Body of pancreas (tissue), 4 donors: ENCODE data around the gene SLC66A3. TPM values are rescaled to one million over a fixed set of nuclear protein-coding genes. Genes with fewer than 3 reads are reported as not detected.

Source experiments
- ATAC-seq: fragments of 150-250 bp; one replicate; pipeline ENCODE4 v1.9.1; 2016
- DNase-seq, 4 donors: peaks; one replicate each; pipeline ENCODE4 v3.0.0-alpha.2; 2019
- H3K27ac ChIP-seq, 4 donors: fragments of 200-600 bp; sonication (generic); 1 replicate in 3 of 4; 2 replicates in 1 of 4; pipeline versions ENCODE4 v1.5.1 to v1.6.1; 2016 to 2019; ENCODE audit warnings: mild to moderate bottlenecking in 1 of 4, mixed read lengths in 1 of 4, moderate library complexity in 1 of 4
- H3K27me3 ChIP-seq, 2 donors: fragments of 200-600 bp; sonication (generic); one replicate each; pipeline ENCODE4 v1.6.0; 2016; ENCODE audit warnings: mild to moderate bottlenecking in 1 of 2
- H3K36me3 ChIP-seq, 2 donors: fragments of 200-600 bp; sonication (generic); replicated peaks in 1 of 2; 2 replicates each; pipeline ENCODE4 v1.5.1; 2016; ENCODE audit warnings: low read depth in 2 of 2; ENCODE audit not compliant: insufficient read depth in 1 of 2
- H3K4me1 ChIP-seq: fragments of 200-600 bp; sonication (generic); one replicate; pipeline ENCODE4 v1.6.0; 2016
- H3K4me3 ChIP-seq, 2 donors: fragments of 200-600 bp; sonication (generic); 1 replicate in 1 of 2; 2 replicates in 1 of 2; pipeline ENCODE4 v1.5.1; 2016 to 2019
- H3K9me3 ChIP-seq, 3 donors: fragments of 200-600 bp; sonication (generic); 1 replicate in 2 of 3; 2 replicates in 1 of 3; pipeline ENCODE4 v1.5.1; 2016
- CTCF ChIP-seq, 7 experiments: fragments of 450-650 bp in 4 of 7; fragments of 200-600 bp in 3 of 7; sonication (generic) in 3 of 7; IDR thresholded peaks; one replicate each; pipeline ENCODE4 v1.5.1; 2016 to 2019; ENCODE audit warnings: antibody characterized with exemption in 7 of 7
- POLR2A ChIP-seq, 3 donors: fragments of 450-650 bp; IDR thresholded peaks; one replicate each; pipeline ENCODE4 v1.6.1; 2016; ENCODE audit warnings: antibody characterized with exemption in 3 of 3, mild to moderate bottlenecking in 2 of 3
- WGBS, 2 donors: methylation state at CpG; one replicate each; pipeline ENCODE4 v1.1.5; 2017; 5-methylcytosine and 5-hydroxymethylcytosine counted together
- intact Hi-C: fragments of 100-400 bp; cut with DNase I; formaldehyde crosslinking; loops from one replicate; pipeline ENCODE4 v1.15.1; 2023
- total RNA-seq, 2 donors: library from RNA; depleted of rRNA; stranded (reverse); fragments of >200 nt; gene quantifications; one replicate each; pipeline ENCODE4 v1.1.0, GENCODE V29; 2016

SLC66A3 gene
- total RNA-seq, 2 donors from 2014 or later: 28.0 to 38.2 TPM

- ATAC-seq: no peak
- Histone ChIP-seq H3K9me3 (no peaks in the 10 kb centered on the region), H3K4me3 (no peak overlapping the region), H3K36me3 (no peaks in the 10 kb centered on the region), H3K27ac (no peak overlapping the region), H3K4me1 (peaks cover 8% of the 10 kb centered on the region), H3K27me3 (no peaks in the 10 kb centered on the region)
- no peak for DNase-seq
- intact Hi-C loops: no loop called here
- TF ChIP-seq POLR2A (IDR thresholded peaks at IDR 0.05) (no peak), CTCF (IDR thresholded peaks at IDR 0.05) (no peak)
- WGBS, 2 donors: 33 to 92% methylated on average over 3 of the region's 3 CpGs
Observed at GRCh38 chr2:11147263-11147662, 8.0 kb upstream of the SLC66A3 start.

DNA sequence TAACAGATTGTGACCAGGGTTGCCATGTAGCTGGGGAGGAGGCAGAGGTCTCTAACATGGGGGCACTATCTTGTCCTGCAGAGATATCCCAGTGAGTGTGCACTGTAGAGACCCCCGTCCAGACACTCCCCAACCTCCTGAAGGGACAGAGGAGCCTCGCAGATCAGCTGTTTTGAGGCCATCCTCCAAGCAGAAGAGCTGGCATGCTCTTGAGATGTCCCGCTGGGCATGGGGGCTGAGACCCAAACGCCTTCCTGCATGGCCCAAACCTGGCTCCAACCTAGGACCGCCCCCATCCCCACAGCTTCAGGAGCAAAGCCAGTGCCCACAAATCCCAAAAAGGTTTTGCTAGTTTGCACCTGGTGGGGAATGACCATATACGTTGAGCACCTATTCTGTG is 2.7 kb upstream of the SLC66A3 start:
- TF ChIP-seq POLR2A (IDR thresholded peaks at IDR 0.05): no peak
- TF ChIP-seq CTCF (IDR thresholded peaks at IDR 0.05): no peak
- ATAC-seq (no peak), DNase-seq (no peak)
- 80 to 85% methylated on average over 1 to 6 of the region's 6 CpGs for WGBS, 2 donors
- intact Hi-C loops: no loop called here
- no peak overlapping the region for H3K4me3 ChIP-seq
- H3K9me3 ChIP-seq: no peaks in the 10 kb centered on the region
- no peak overlapping the region for H3K27ac ChIP-seq
- H3K27me3 ChIP-seq: no peaks in the 10 kb centered on the region
- H3K4me1 ChIP-seq: peaks cover 37% of the 10 kb centered on the region
- H3K36me3 ChIP-seq: no peaks in the 10 kb centered on the region

DNA sequence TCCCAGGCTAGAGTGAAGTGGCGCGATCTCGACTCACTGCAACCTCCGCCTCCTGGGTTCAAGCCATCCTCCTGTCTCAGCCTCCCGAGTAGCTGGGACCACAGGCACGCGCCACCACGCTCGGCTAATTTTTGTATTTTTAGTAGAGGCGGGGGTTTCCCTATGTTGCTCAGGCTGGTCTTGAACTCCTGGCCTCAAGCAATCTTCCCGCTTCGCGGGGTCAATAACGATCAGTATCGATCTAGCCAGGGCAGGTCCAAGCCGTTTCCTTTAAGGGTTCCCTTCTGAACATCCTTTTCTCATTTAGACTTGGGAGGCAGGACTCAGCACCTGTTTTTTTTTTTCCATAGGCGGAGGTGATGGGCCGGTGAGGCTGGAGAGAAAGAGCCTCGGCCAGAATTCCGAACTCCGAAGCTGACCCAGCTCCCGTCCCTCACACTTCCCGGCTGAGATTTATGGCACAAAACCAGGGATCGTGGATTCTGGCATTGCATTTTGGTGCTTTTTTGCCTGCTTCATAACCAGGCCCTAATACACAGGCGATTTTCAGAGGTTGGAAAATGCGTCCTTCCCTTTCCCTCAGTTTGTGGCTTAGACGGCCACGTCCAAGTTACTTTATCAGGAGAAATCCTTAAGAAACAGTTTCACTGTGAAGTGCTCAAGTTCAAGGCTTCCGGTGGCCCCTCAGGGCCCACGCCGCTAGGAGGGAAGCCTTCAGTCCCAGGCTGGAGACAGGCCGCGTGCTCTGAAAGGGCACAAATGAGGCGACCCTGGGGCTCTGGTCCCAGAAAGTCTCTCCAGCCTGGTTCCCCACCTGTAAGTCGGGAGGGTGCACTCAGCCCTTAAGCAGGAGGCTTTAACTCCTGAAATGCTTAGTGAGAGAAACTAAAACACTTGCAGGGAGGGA is 998 bp upstream of the SLC66A3 start:
- TF ChIP-seq POLR2A (IDR thresholded peaks at IDR 0.05) (peak in 1 of 3 donors; percentile 35), CTCF (IDR thresholded peaks at IDR 0.05) (no peak)
- H3K27me3 ChIP-seq: no peaks in the 10 kb centered on the region
- H3K4me3 ChIP-seq: peak overlapping the region in 1 of 2 donors; percentile 12
- H3K9me3 ChIP-seq: no peaks in the 10 kb centered on the region
- H3K27ac ChIP-seq: peak overlapping the region; percentile 90 to 95 (median 92)
- H3K36me3 ChIP-seq: no peaks in the 10 kb centered on the region
- peak; percentile 5 for ATAC-seq
- intact Hi-C loops: no loop called here
- WGBS, 2 donors: 62 to 71% methylated on average over 29 to 35 of the region's 35 CpGs
- DNase-seq: no peak
- peaks cover 43% of the 10 kb centered on the region for H3K4me1 ChIP-seq

DNA sequence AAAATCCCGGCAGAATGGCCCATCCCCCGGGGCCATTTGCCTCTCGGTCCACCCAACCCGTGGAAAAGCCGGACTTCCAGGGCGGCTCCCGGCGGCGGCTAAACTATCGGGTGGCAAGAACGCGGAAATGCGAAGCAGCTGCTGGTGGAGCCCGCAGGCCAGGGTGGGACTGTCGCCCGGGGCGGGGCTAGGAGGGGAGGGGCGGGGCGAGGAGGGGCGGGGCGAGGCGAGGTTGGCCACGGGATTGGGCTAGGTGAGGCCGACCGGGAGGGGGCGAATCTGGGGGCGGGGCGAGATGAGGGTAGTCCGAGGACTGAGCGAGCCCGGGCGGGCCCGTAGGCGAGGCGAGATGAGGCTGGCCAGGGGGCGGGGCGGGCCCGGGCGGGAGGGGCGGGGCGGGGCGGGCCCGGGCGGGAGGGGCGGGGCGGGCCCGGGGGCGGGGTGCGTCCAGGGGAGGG is 315 bp upstream of the SLC66A3 start:
- Histone ChIP-seq H3K27me3 (no peaks in the 10 kb centered on the region), H3K4me1 (peaks cover 42% of the 10 kb centered on the region), H3K9me3 (no peaks in the 10 kb centered on the region), H3K36me3 (no peaks in the 10 kb centered on the region), H3K27ac (peak overlapping the region; percentile 90 to 95 (median 92)), H3K4me3 (no peak overlapping the region)
- DNase-seq: peak; percentile 99
- peak; percentile 91 for ATAC-seq
- WGBS, 2 donors: 0 to 1% methylated on average over 7 to 41 of the region's 49 CpGs
- peak in 1 of 3 donors; percentile 68 for TF ChIP-seq POLR2A (IDR thresholded peaks at IDR 0.05)
- no peak for TF ChIP-seq CTCF (IDR thresholded peaks at IDR 0.05)
- intact Hi-C loops: no loop called here
